ENCODE results near the gene CRYBG1. TPM values are rescaled to one million over a fixed set of nuclear protein-coding genes. Genes with fewer than 3 reads are reported as not detected.

The CRYBG1 gene
- total RNA-seq, 1 donor from 2014 or later, result 27.5 TPM

GRCh38 chr6:106476331-106477105 lies 116.0 kb downstream of the CRYBG1 start:
- Mint-ChIP-seq H3K27me3 (ENCODE audit: low read depth) (peaks cover 3% of the 10 kb centered on the region), H3K9me3 (no peaks in the 10 kb centered on the region), H3K4me1 (ENCODE audit: low read depth) (no peaks in the 10 kb centered on the region), H3K27ac (no peak overlapping the region), H3K36me3 (ENCODE audit: low read depth) (no peaks in the 10 kb centered on the region), H3K4me3 (ENCODE audit: low read depth) (no peak overlapping the region)
- intact Hi-C loops (cut with micrococcal nuclease), result no loop called here
- no peak for DNase-seq (ENCODE audit: low spot score)

- H3K27ac Mint-ChIP-seq, result no peak overlapping the region
Observed at GRCh38 chr6:106477146-106477545, 116.6 kb downstream of the CRYBG1 start.

GRCh38 chr6:106477790-106478189 lies 117.3 kb downstream of the CRYBG1 start:
- H3K4me1 Mint-ChIP-seq (ENCODE audit: low read depth), result no peaks in the 10 kb centered on the region
- no peak overlapping the region for H3K4me3 Mint-ChIP-seq (ENCODE audit: low read depth)
- no peaks in the 10 kb centered on the region for H3K36me3 Mint-ChIP-seq (ENCODE audit: low read depth)
- H3K27ac Mint-ChIP-seq, result no peak overlapping the region
- H3K27me3 Mint-ChIP-seq (ENCODE audit: low read depth), result peaks cover 3% of the 10 kb centered on the region
- no peak for DNase-seq (ENCODE audit: low spot score)
- H3K9me3 Mint-ChIP-seq, result no peaks in the 10 kb centered on the region
- intact Hi-C loops (cut with micrococcal nuclease), result no loop called here

More at GRCh38 chr6:106477146-106477545, 116.6 kb downstream of the CRYBG1 start:
- peaks cover 3% of the 10 kb centered on the region for H3K27me3 Mint-ChIP-seq (ENCODE audit: low read depth)
- DNase-seq (ENCODE audit: low spot score), result no peak
- H3K36me3 Mint-ChIP-seq (ENCODE audit: low read depth), result no peaks in the 10 kb centered on the region
- H3K9me3 Mint-ChIP-seq, result no peaks in the 10 kb centered on the region
- no peak overlapping the region for H3K4me3 Mint-ChIP-seq (ENCODE audit: low read depth)
- no peaks in the 10 kb centered on the region for H3K4me1 Mint-ChIP-seq (ENCODE audit: low read depth)
- intact Hi-C loops (cut with micrococcal nuclease), result no loop called here

GRCh38 chr6:106486236-106486635 lies 125.7 kb downstream of the CRYBG1 start:
- Mint-ChIP-seq H3K36me3 (ENCODE audit: low read depth) (no peaks in the 10 kb centered on the region), H3K27ac (no peak overlapping the region), H3K9me3 (no peaks in the 10 kb centered on the region), H3K4me1 (ENCODE audit: low read depth) (peaks cover 2% of the 10 kb centered on the region), H3K27me3 (ENCODE audit: low read depth) (peaks cover 9% of the 10 kb centered on the region), H3K4me3 (ENCODE audit: low read depth) (no peak overlapping the region)
- DNase-seq (ENCODE audit: low spot score), result no peak
- intact Hi-C loops (cut with micrococcal nuclease), result no loop called here

GRCh38 chr6:106488494-106489370 lies 128.2 kb downstream of the CRYBG1 start:
- Mint-ChIP-seq H3K4me3 (ENCODE audit: low read depth) (no peak overlapping the region), H3K27me3 (ENCODE audit: low read depth) (peaks cover 11% of the 10 kb centered on the region), H3K4me1 (ENCODE audit: low read depth) (peaks cover 2% of the 10 kb centered on the region), H3K27ac (no peak overlapping the region), H3K36me3 (ENCODE audit: low read depth) (no peaks in the 10 kb centered on the region), H3K9me3 (no peaks in the 10 kb centered on the region)
- intact Hi-C loops (cut with micrococcal nuclease), result no loop called here
- DNase-seq (ENCODE audit: low spot score), result no peak

- H3K36me3 Mint-ChIP-seq (ENCODE audit: low read depth), result no peaks in the 10 kb centered on the region
- intact Hi-C loops (cut with micrococcal nuclease), result no loop called here
Observed at GRCh38 chr6:106490030-106490429, 129.5 kb downstream of the CRYBG1 start.

GRCh38 chr6:106490436-106490835 lies 129.9 kb downstream of the CRYBG1 start:
- Mint-ChIP-seq H3K4me3 (ENCODE audit: low read depth) (no peak overlapping the region), H3K27me3 (ENCODE audit: low read depth) (peaks cover 5% of the 10 kb centered on the region), H3K9me3 (no peaks in the 10 kb centered on the region), H3K4me1 (ENCODE audit: low read depth) (peaks cover 4% of the 10 kb centered on the region), H3K27ac (no peak overlapping the region), H3K36me3 (ENCODE audit: low read depth) (no peaks in the 10 kb centered on the region)
- no peak for DNase-seq (ENCODE audit: low spot score)
- intact Hi-C loops (cut with micrococcal nuclease), result no loop called here

More at GRCh38 chr6:106490030-106490429, 129.5 kb downstream of the CRYBG1 start:
- Mint-ChIP-seq H3K4me1 (ENCODE audit: low read depth) (peaks cover 4% of the 10 kb centered on the region), H3K9me3 (no peaks in the 10 kb centered on the region), H3K27me3 (ENCODE audit: low read depth) (peaks cover 8% of the 10 kb centered on the region), H3K4me3 (ENCODE audit: low read depth) (no peak overlapping the region), H3K27ac (no peak overlapping the region)
- no peak for DNase-seq (ENCODE audit: low spot score)

GRCh38 chr6:106490974-106491373 lies 130.5 kb downstream of the CRYBG1 start:
- H3K27me3 Mint-ChIP-seq (ENCODE audit: low read depth), result peaks cover 5% of the 10 kb centered on the region
- no peaks in the 10 kb centered on the region for H3K9me3 Mint-ChIP-seq
- DNase-seq (ENCODE audit: low spot score), result no peak
- no peak overlapping the region for H3K27ac Mint-ChIP-seq
- peaks cover 4% of the 10 kb centered on the region for H3K4me1 Mint-ChIP-seq (ENCODE audit: low read depth)
- no peaks in the 10 kb centered on the region for H3K36me3 Mint-ChIP-seq (ENCODE audit: low read depth)
- intact Hi-C loops (cut with micrococcal nuclease), result no loop called here
- H3K4me3 Mint-ChIP-seq (ENCODE audit: low read depth), result no peak overlapping the region

GRCh38 chr6:106495014-106495413 lies 134.5 kb downstream of the CRYBG1 start:
- Mint-ChIP-seq H3K27ac (no peak overlapping the region), H3K27me3 (ENCODE audit: low read depth) (peaks cover 2% of the 10 kb centered on the region), H3K36me3 (ENCODE audit: low read depth) (no peaks in the 10 kb centered on the region), H3K4me1 (ENCODE audit: low read depth) (peaks cover 2% of the 10 kb centered on the region), H3K4me3 (ENCODE audit: low read depth) (no peak overlapping the region), H3K9me3 (no peaks in the 10 kb centered on the region)
- no peak for DNase-seq (ENCODE audit: low spot score)
- intact Hi-C loops (cut with micrococcal nuclease), result no loop called here

GRCh38 chr6:106496823-106497222 lies 136.3 kb downstream of the CRYBG1 start:
- H3K4me1 Mint-ChIP-seq (ENCODE audit: low read depth), result peaks cover 2% of the 10 kb centered on the region
- no peak for DNase-seq (ENCODE audit: low spot score)
- intact Hi-C loops (cut with micrococcal nuclease), result no loop called here
- no peaks in the 10 kb centered on the region for H3K9me3 Mint-ChIP-seq
- H3K36me3 Mint-ChIP-seq (ENCODE audit: low read depth), result no peaks in the 10 kb centered on the region
- H3K4me3 Mint-ChIP-seq (ENCODE audit: low read depth), result no peak overlapping the region
- H3K27me3 Mint-ChIP-seq (ENCODE audit: low read depth), result peaks cover 7% of the 10 kb centered on the region
- H3K27ac Mint-ChIP-seq, result no peak overlapping the region

GRCh38 chr6:106501960-106502371 lies 141.4 kb downstream of the CRYBG1 start:
- no peak overlapping the region for H3K27ac Mint-ChIP-seq

GRCh38 chr6:106502559-106502958 lies 142.0 kb downstream of the CRYBG1 start:
- Mint-ChIP-seq H3K9me3 (no peaks in the 10 kb centered on the region), H3K4me3 (ENCODE audit: low read depth) (no peak overlapping the region), H3K4me1 (ENCODE audit: low read depth) (peaks cover 1% of the 10 kb centered on the region), H3K27me3 (ENCODE audit: low read depth) (peaks cover 7% of the 10 kb centered on the region), H3K36me3 (ENCODE audit: low read depth) (no peaks in the 10 kb centered on the region), H3K27ac (no peak overlapping the region)
- intact Hi-C loops (cut with micrococcal nuclease), result no loop called here
- DNase-seq (ENCODE audit: low spot score), result no peak

More at GRCh38 chr6:106501960-106502371, 141.4 kb downstream of the CRYBG1 start:
- Mint-ChIP-seq H3K9me3 (no peaks in the 10 kb centered on the region), H3K4me3 (ENCODE audit: low read depth) (no peak overlapping the region), H3K27me3 (ENCODE audit: low read depth) (peaks cover 5% of the 10 kb centered on the region), H3K4me1 (ENCODE audit: low read depth) (peaks cover 1% of the 10 kb centered on the region), H3K36me3 (ENCODE audit: low read depth) (no peaks in the 10 kb centered on the region)
- intact Hi-C loops (cut with micrococcal nuclease), result no loop called here
- no peak for DNase-seq (ENCODE audit: low spot score)

- intact Hi-C loops (cut with micrococcal nuclease), result loop anchor here (1.0 kb wide), 1 partner anchor 26 kb away; no protein-coding TSS in a partner anchor
- H3K4me3 Mint-ChIP-seq (ENCODE audit: low read depth), result no peak overlapping the region
- no peak for DNase-seq (ENCODE audit: low spot score)
- H3K36me3 Mint-ChIP-seq (ENCODE audit: low read depth), result peaks cover 4% of the 10 kb centered on the region
- peaks cover 15% of the 10 kb centered on the region for H3K27me3 Mint-ChIP-seq (ENCODE audit: low read depth)
- H3K4me1 Mint-ChIP-seq (ENCODE audit: low read depth), result peaks cover 29% of the 10 kb centered on the region
- no peaks in the 10 kb centered on the region for H3K9me3 Mint-ChIP-seq
- no peak overlapping the region for H3K27ac Mint-ChIP-seq
Observed at GRCh38 chr6:106508277-106508676, 147.8 kb downstream of the CRYBG1 start.

All from activated T-helper 2 cell treated with anti-CD3 and anti-CD28 coated beads, Interferon-gamma antibody, Interleukin-2, Interleukin-4, amounts not matched to agents 10 μg/mL and 5 μg/mL and 100 μg/mL, durations not matched to agents 14 hours and 24 hours and 36 hours (primary cell).